ENCODE results near the gene TTC3. TPM values are rescaled to one million over a fixed set of nuclear protein-coding genes. Genes with fewer than 3 reads are reported as not detected.

The TTC3 gene
- total and polyA plus RNA-seq, 10 of the 15 experiments (the other 5 are each of a cell fraction or from before 2014, with no cell fraction given), result 23.1 to 94.9 (median 72.7) TPM

DNA sequence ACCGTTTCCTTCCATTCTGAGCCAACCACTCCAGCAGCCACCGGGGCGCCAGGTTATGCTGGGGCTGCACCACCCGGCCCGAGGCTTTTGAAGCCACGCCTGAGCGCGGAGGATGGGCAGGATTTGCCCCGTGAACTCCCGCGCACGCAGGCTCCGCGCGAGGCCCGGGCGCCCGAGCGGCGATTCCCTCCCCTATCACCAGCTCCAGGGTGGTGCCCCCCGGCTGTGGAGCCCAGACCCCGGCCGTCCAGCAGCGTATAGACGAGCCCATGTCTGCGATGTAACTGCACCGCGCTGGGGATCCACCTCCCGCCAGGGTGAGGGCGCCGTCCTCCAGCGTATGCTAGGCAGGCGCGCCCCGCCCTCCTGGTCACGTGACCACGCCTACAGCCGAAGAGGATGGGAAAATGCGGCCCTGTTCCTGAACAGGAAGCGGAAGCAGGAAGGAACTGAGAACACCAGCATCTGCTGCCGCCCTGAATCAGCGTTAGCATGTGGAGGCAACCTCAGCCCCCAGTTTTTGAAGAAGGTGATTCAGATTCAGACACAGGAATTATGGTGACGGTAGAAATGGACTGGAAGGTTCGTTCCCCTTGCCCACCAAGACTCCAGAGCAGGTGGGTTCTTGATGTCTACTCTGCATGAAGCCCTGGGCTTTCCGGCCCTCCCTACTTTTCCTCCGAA, 148.1 kb downstream of the TTC3 start (continued):
- TF ChIP-seq, protein P1, sequence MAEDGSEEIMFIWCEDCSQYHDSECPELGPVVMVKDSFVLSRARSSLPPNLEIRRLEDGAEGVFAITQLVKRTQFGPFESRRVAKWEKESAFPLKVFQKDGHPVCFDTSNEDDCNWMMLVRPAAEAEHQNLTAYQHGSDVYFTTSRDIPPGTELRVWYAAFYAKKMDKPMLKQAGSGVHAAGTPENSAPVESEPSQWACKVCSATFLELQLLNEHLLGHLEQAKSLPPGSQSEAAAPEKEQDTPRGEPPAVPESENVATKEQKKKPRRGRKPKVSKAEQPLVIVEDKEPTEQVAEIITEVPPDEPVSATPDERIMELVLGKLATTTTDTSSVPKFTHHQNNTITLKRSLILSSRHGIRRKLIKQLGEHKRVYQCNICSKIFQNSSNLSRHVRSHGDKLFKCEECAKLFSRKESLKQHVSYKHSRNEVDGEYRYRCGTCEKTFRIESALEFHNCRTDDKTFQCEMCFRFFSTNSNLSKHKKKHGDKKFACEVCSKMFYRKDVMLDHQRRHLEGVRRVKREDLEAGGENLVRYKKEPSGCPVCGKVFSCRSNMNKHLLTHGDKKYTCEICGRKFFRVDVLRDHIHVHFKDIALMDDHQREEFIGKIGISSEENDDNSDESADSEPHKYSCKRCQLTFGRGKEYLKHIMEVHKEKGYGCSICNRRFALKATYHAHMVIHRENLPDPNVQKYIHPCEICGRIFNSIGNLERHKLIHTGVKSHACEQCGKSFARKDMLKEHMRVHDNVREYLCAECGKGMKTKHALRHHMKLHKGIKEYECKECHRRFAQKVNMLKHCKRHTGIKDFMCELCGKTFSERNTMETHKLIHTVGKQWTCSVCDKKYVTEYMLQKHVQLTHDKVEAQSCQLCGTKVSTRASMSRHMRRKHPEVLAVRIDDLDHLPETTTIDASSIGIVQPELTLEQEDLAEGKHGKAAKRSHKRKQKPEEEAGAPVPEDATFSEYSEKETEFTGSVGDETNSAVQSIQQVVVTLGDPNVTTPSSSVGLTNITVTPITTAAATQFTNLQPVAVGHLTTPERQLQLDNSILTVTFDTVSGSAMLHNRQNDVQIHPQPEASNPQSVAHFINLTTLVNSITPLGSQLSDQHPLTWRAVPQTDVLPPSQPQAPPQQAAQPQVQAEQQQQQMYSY (CRISPR knock-in tag; IDR thresholded peaks at IDR 0.05), result peak; percentile 95
- TF ChIP-seq NFYB (IDR thresholded peaks at IDR 0.05; ENCODE audit: insufficient read depth, low read depth, low read length), result no peak
- 0 out of 2 replicates have a peak, but pooled peaks have one; percentile 54 for TF ChIP-seq ZNF217 (IDR thresholded peaks at IDR 0.05)
- peak; percentile 77 for TF ChIP-seq RAD21 (IDR thresholded peaks at IDR 0.05; ENCODE audit: insufficient read depth, low read depth, low read length)
- TF ChIP-seq EED (IDR thresholded peaks at IDR 0.05; ENCODE audit: low read depth), result peak; percentile 90
- TF ChIP-seq NBN (IDR thresholded peaks at IDR 0.05), result peak; percentile 62
- peak; percentile 57; the same call in 1 of the 2 replicates for TF ChIP-seq TARDBP (IDR thresholded peaks at IDR 0.05; ENCODE audit: borderline replicate concordance)
- peak; percentile 7; the same call in 1 of the 2 replicates for TF ChIP-seq CREB1 (IDR thresholded peaks at IDR 0.05; ENCODE audit: low read depth)
- 0 out of 2 replicates have a peak, but pooled peaks have one; percentile 5 for TF ChIP-seq CBX5 (IDR thresholded peaks at IDR 0.05; ENCODE audit: low read depth)
- TF ChIP-seq MYB (IDR thresholded peaks at IDR 0.05; ENCODE audit: borderline replicate concordance, low read depth, low read length), result no peak
- TF ChIP-seq BACH1 (IDR thresholded peaks at IDR 0.05; ENCODE audit: borderline replicate concordance), result peak; percentile 87
- no peak for TF ChIP-seq EZH2 (IDR thresholded peaks at IDR 0.05; ENCODE audit: borderline replicate concordance, control insufficient read depth, low read depth, low read length)
- TF ChIP-seq, protein P2, sequence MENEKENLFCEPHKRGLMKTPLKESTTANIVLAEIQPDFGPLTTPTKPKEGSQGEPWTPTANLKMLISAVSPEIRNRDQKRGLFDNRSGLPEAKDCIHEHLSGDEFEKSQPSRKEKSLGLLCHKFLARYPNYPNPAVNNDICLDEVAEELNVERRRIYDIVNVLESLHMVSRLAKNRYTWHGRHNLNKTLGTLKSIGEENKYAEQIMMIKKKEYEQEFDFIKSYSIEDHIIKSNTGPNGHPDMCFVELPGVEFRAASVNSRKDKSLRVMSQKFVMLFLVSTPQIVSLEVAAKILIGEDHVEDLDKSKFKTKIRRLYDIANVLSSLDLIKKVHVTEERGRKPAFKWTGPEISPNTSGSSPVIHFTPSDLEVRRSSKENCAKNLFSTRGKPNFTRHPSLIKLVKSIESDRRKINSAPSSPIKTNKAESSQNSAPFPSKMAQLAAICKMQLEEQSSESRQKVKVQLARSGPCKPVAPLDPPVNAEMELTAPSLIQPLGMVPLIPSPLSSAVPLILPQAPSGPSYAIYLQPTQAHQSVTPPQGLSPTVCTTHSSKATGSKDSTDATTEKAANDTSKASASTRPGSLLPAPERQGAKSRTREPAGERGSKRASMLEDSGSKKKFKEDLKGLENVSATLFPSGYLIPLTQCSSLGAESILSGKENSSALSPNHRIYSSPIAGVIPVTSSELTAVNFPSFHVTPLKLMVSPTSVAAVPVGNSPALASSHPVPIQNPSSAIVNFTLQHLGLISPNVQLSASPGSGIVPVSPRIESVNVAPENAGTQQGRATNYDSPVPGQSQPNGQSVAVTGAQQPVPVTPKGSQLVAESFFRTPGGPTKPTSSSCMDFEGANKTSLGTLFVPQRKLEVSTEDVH (IDR thresholded peaks at IDR 0.05; ENCODE audit: low read depth, partially characterized antibody), result peak; percentile 59
- peak; percentile 59; the same call in 1 of the 2 replicates for TF ChIP-seq MTA3 (IDR thresholded peaks at IDR 0.05; ENCODE audit: borderline replicate concordance, low read length)
- TF ChIP-seq NFYA (IDR thresholded peaks at IDR 0.05; ENCODE audit: borderline replicate concordance, low read depth, low read length), result no peak
- TF ChIP-seq, protein P3, sequence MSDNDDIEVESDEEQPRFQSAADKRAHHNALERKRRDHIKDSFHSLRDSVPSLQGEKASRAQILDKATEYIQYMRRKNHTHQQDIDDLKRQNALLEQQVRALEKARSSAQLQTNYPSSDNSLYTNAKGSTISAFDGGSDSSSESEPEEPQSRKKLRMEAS (IDR thresholded peaks at IDR 0.05; ENCODE audit: low read depth, low read length), result peak; percentile 91
- no peak for TF ChIP-seq SRF (IDR thresholded peaks at IDR 0.05; ENCODE audit: low read depth in 2 of 2, low read length in 2 of 2)
- 0 out of 2 replicates have a peak, but pooled peaks have one; percentile 52 for TF ChIP-seq PML (IDR thresholded peaks at IDR 0.05; ENCODE audit: low read length)
- TF ChIP-seq CREM (IDR thresholded peaks at IDR 0.05; ENCODE audit: low read depth), result peak; percentile 63; the same call in 1 of the 2 replicates
- TF ChIP-seq BHLHE40 (IDR thresholded peaks at IDR 0.05; ENCODE audit: borderline replicate concordance in 1 of 2, low read depth in 2 of 2, low read length in 1 of 2), result peak; percentile 92 to 99
- TF ChIP-seq, protein P4, sequence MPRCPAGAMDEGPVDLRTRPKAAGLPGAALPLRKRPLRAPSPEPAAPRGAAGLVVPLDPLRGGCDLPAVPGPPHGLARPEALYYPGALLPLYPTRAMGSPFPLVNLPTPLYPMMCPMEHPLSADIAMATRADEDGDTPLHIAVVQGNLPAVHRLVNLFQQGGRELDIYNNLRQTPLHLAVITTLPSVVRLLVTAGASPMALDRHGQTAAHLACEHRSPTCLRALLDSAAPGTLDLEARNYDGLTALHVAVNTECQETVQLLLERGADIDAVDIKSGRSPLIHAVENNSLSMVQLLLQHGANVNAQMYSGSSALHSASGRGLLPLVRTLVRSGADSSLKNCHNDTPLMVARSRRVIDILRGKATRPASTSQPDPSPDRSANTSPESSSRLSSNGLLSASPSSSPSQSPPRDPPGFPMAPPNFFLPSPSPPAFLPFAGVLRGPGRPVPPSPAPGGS (IDR thresholded peaks at IDR 0.05; ENCODE audit: borderline replicate concordance, insufficient read depth, low read depth, low read length, poor library complexity, severe bottlenecking), result peak; percentile 88
- peak; percentile 76 for TF ChIP-seq YY1 (IDR thresholded peaks at IDR 0.05; ENCODE audit: low read depth, low read length)

Data from GM12878 (cell line).